Aortic smooth muscle cell (primary cell): ENCODE measurements around the gene PHLDB3. TPM values are rescaled to one million over a fixed set of nuclear protein-coding genes. Genes with fewer than 3 reads are reported as not detected.

Experiments
- total RNA-seq: library from RNA; depleted of rRNA; stranded (reverse); fragments of >200 nt; gene quantifications from 2 replicates; pipeline ENCODE4 v1.2.3, GENCODE V29; 2014

The PHLDB3 gene
- total RNA-seq: 9.0 and 13.4 TPM in 2 replicates

GRCh38 chr19:43504426-43505185 lies at the start of gene PHLDB3:
Gene PHLDB3, minus strand, starts transcription at chr19:43504746. Its CDS starts 628 bp downstream, at chr19:43504118.

GRCh38 chr19:43532962-43533545 lies 28.5 kb upstream of the PHLDB3 start, which contains the start of gene ZNF575:
Gene ZNF575, plus strand, starts transcription at chr19:43533188. Its CDS starts 1,235 bp downstream, at chr19:43534423.

GRCh38 chr19:43526884-43527859 lies 22.6 kb upstream of the PHLDB3 start, which contains the start of gene ETHE1:
Gene ETHE1, minus strand, starts transcription at chr19:43527201. Its CDS starts 24 bp downstream, at chr19:43527177.

GRCh38 chr19:43465468-43466120 lies 39.0 kb downstream of the PHLDB3 start, which contains the start of gene LYPD3:
Gene LYPD3, minus strand, starts transcription at chr19:43465608. Its CDS starts 37 bp downstream, at chr19:43465571.

Other genes starting within 250 kb of the PHLDB3 start
- gene PSG9, start 235.2 kb downstream of the PHLDB3 start, total RNA-seq: not detected in 2 replicates
- not detected in 2 replicates for gene CD177, start 151.1 kb downstream of the PHLDB3 start, total RNA-seq
- gene TEX101, start 89.9 kb downstream of the PHLDB3 start, total RNA-seq: not detected in 2 replicates
- 0.13 TPM in 1 of 2 replicates, not detected in the other for gene LYPD3, start 39.1 kb downstream of the PHLDB3 start, total RNA-seq
- 95.8 and 104 TPM in 2 replicates for gene ETHE1, start 22.5 kb upstream of the PHLDB3 start, total RNA-seq
- gene ZNF575, start 28.4 kb upstream of the PHLDB3 start, total RNA-seq: 0.25 and 0.26 TPM in 2 replicates
- gene XRCC1, start 70.8 kb upstream of the PHLDB3 start, total RNA-seq: 14.1 and 14.7 TPM in 2 replicates
- 2.2 and 5.3 TPM in 2 replicates for gene PINLYP, start 71.1 kb upstream of the PHLDB3 start, total RNA-seq
- gene IRGQ, start 91.4 kb upstream of the PHLDB3 start, total RNA-seq: 18.8 and 21.5 TPM in 2 replicates
- gene ZNF576, start 91.8 kb upstream of the PHLDB3 start, total RNA-seq: 8.3 and 9.1 TPM in 2 replicates
- gene SRRM5, start 107.3 kb upstream of the PHLDB3 start, total RNA-seq: 0.06 TPM in 1 of 2 replicates, not detected in the other
- 39.4 and 43.3 TPM in 2 replicates for gene ZNF428, start 114.9 kb upstream of the PHLDB3 start, total RNA-seq
- 0.68 and 1.1 TPM in 2 replicates for gene CADM4, start 135.1 kb upstream of the PHLDB3 start, total RNA-seq
- gene PLAUR, start 165.4 kb upstream of the PHLDB3 start, total RNA-seq: 73.4 and 124 TPM in 2 replicates
- gene IRGC, start 211.3 kb upstream of the PHLDB3 start, total RNA-seq: not detected in 2 replicates